Esophagus (tissue), 2 donors: ENCODE results near the gene ABL2. TPM values are rescaled to one million over a fixed set of nuclear protein-coding genes. Genes with fewer than 3 reads are reported as not detected.
"Not testable (repeated sequence)": the region's sequence is repeated elsewhere in the genome, so short reads cannot be mapped to it uniquely, and the experiment has no call there.

Source experiments
- H3K27ac ChIP-seq, 2 donors: one replicate each; pipeline ENCODE4 v1.5.1; 2013; ENCODE audit warnings: low read depth in 2 of 2, mild to moderate bottlenecking in 2 of 2, inconsistent platforms in 1 of 2, low read length in 1 of 2, moderate library complexity in 1 of 2
- H3K27me3 ChIP-seq, 2 donors: one replicate each; pipeline ENCODE4 v1.6.1; 2013; ENCODE audit warnings: low read length in 2 of 2, control low read depth in 1 of 2, mild to moderate bottlenecking in 1 of 2; ENCODE audit not compliant: insufficient read depth in 2 of 2, control insufficient read depth in 1 of 2
- H3K36me3 ChIP-seq, 2 donors: one replicate each; pipeline ENCODE4 v1.6.1; 2013; ENCODE audit warnings: low read length in 1 of 2; ENCODE audit not compliant: control insufficient read depth in 2 of 2, insufficient read depth in 2 of 2
- H3K4me1 ChIP-seq, 2 donors: one replicate each; pipeline ENCODE4 v1.6.1; 2013; ENCODE audit warnings: low read length in 1 of 2; ENCODE audit not compliant: control insufficient read depth in 2 of 2, insufficient read depth in 2 of 2
- H3K4me3 ChIP-seq, 2 donors: one replicate each; pipeline ENCODE4 v1.5.1; 2013; ENCODE audit warnings: low read length in 2 of 2, mild to moderate bottlenecking in 2 of 2, low read depth in 1 of 2, moderate library complexity in 1 of 2
- H3K9me3 ChIP-seq, 2 donors: one replicate each; pipeline ENCODE4 v1.6.1; 2013; ENCODE audit warnings: mild to moderate bottlenecking in 2 of 2, low read depth in 1 of 2, low read length in 1 of 2, moderate library complexity in 1 of 2; ENCODE audit not compliant: control insufficient read depth in 2 of 2, insufficient read depth in 1 of 2
- WGBS, 2 donors: extraction: QIAGEN DNeasy Blood & Tissue Kit; methylation state at CpG; one replicate each; pipeline ENCODE4 v1.1.7; 2013; 5-methylcytosine and 5-hydroxymethylcytosine counted together
- polyA plus RNA-seq, 2 donors: library from polyadenylated mRNA; stranded (reverse); fragments of 200-250 nt; gene quantifications; one replicate each; pipeline ENCODE4 v1.2.3, GENCODE V29; 2013
- donor health status: healthy with polysubstance abuse.
- donor health status: Bipolar disorder and iron deficiency.

Gene ABL2
- polyA plus RNA-seq, 2 donors, result 1.1 to 1.6 TPM

DNA sequence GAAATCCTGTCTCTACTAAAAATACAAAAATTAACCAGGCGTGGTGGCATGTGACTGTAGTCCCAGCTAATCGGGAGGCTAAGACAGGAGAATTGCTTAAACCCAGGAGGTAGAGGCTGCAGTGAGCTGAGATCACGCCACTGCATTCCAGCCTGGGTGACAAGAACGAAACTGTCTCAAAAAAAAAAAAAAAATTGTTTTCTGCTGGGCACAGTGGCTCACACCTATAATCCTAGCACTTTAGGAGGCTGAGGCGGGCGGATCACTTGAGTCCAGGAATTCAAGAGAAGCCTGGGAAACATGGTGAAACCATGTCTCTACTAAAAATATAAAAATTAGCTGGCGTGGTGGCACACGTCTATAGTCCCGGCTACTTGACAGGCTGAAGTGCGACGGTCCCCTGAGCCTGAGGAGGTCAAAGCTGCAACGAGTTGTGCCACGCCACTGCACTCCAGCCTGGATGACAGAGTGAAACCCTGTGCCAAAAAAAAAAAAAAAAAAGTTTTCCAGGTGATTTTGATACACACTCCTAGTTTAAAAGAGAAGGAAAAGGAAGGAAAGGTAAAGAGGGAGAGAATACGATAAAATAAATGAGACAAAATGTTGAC, 31.7 kb downstream of the ABL2 start:
- H3K27me3 ChIP-seq, result no peaks in the 10 kb centered on the region
- H3K36me3 ChIP-seq, result no peaks in the 10 kb centered on the region
- H3K4me1 ChIP-seq, result no peaks in the 10 kb centered on the region
- no peak overlapping the region for H3K27ac ChIP-seq
- 91 to 93% methylated on average over 14 of the region's 14 CpGs for WGBS, 2 donors
- H3K9me3 ChIP-seq, result no peaks in the 10 kb centered on the region
- H3K4me3 ChIP-seq, result no peak overlapping the region

DNA sequence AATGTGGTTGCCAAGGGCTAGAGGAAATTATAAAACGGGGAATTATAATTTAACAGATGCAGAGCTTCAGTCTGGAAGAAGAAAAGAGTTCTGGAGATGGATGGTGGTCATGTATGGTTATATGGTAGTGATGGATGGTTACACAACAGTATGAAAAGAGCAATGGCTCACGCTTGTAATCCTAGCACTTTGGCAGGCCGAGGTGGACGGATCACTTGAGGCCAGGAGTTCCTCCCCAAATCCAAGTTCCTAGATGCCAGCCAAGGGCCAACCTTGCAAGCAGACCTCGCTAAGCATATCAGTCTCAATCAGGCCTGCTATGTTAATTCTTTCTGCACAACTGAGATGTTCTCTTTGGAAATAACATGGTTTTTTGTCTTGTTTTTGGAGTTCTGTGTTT, 33.6 kb downstream of the ABL2 start:
- not testable (repeated sequence) for H3K27me3 ChIP-seq, H3K4me3 ChIP-seq, H3K4me1 ChIP-seq, H3K9me3 ChIP-seq, H3K27ac ChIP-seq, H3K36me3 ChIP-seq
- 92% methylated on average over 5 of the region's 5 CpGs for WGBS, 2 donors

DNA sequence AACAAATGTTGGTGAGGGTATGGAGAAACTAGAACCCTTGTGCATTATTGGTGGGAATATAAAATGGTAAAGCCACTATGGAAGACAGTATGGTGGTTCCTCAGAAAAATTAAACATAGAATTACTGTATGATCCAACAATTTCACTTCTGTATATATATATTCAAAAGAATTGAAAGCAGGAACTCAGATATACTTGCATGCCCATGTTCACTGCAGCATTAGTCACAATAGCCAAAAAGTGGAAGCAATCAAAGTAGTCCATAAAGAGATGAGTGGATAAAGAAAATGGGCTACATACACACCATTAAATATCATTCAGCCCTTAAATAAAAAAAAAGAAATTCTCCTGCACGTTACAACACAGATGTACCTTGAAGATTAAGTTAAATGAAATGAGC, 34.1 kb downstream of the ABL2 start:
- 89 to 92% methylated on average over 1 of the region's 1 CpG for WGBS, 2 donors
- Histone ChIP-seq H3K4me3 (no peak overlapping the region), H3K36me3 (no peaks in the 10 kb centered on the region), H3K27ac (no peak overlapping the region), H3K4me1 (no peaks in the 10 kb centered on the region), H3K9me3 (no peaks in the 10 kb centered on the region), H3K27me3 (no peaks in the 10 kb centered on the region)

DNA sequence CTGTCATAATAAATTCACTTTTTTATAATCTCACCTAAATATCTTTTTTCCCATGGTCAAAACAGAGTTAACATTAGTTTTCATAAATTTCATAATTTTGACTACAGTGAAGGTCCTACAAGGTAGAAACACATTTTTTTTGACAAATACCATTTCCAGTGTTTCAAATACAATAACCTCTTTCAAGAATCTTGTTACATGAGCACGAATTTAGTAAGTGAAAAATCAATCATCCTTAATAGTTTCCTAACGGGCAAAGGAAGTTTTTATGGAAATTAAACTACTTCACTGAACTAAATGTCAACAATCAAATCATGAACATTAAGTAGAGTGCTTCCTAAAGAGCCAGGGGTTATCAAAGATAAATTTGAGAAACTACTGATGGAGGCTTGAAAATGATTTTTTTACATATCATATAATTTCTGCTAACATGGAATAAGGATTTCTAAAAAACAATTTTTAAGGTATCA, 35.4 kb downstream of the ABL2 start:
- Histone ChIP-seq H3K27me3 (no peaks in the 10 kb centered on the region), H3K4me1 (no peaks in the 10 kb centered on the region), H3K4me3 (no peak overlapping the region), H3K27ac (no peak overlapping the region), H3K9me3 (no peaks in the 10 kb centered on the region), H3K36me3 (no peaks in the 10 kb centered on the region)
- WGBS, 2 donors, result 54 to 66% methylated on average over 2 of the region's 2 CpGs

DNA sequence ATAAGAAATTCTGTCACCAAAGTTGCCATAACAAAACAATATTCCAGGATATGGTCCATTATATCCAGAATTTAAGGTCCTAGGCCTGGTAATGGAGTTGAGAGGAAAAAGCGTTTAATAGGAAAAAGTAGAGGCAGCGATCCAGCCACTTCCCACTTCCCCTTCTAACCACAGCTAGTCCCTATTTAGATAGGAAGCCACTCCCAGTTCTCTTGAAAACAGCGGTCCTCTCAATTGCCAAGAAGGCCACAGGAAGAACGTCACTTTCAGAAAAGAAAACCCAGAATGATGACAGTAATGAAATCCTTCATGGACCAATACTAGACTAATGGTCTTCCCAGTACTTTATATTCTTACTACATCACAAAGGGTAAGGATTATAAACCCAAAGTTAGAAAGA, 38.6 kb downstream of the ABL2 start:
- no peak overlapping the region for H3K27ac ChIP-seq
- WGBS, 2 donors, result 63 to 72% methylated on average over 4 of the region's 4 CpGs

DNA sequence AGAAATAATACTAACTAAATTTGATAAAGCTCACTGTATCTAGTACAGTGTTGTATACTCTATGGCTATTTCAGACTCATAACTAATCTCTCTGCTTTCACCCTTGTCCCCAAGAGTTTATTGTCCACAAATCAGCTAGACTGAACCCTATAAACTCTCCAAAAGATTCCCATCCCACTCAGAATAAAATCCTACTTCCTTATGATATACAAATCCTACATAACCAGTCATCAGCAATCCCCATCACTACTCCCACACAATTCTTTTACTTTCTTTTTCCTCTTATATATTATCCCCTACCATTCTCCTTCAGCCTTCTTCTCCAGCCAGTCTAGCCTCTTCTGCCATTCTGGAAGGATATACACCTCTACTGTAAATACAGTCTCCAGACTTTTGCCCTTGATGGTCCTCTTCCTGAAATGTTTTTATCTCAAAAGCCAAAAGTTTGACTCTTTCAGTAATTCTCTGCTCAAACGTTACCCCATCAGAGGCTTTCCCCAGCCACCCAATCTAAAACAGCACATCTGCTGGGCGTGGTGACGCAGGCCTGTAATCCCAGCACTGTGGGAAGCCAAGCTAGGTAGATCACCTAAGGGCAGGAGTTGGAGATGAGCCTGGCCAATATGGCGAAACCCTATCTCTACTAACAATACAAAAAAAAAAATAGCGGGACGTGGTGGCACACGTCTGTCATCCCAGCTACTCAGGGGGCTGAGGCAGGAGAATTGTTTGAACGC, 41.6 kb downstream of the ABL2 start:
- H3K27ac ChIP-seq, result no peak overlapping the region
- no peaks in the 10 kb centered on the region for H3K9me3 ChIP-seq
- H3K4me1 ChIP-seq, result no peaks in the 10 kb centered on the region
- 86 to 87% methylated on average over 8 of the region's 8 CpGs for whole genome bisulfite sequencing, 2 donors
- H3K4me3 ChIP-seq, result no peak overlapping the region
- no peaks in the 10 kb centered on the region for H3K27me3 ChIP-seq
- H3K36me3 ChIP-seq, result no peaks in the 10 kb centered on the region

More for the DNA sequence above, 38.6 kb downstream of the ABL2 start:
- no peaks in the 10 kb centered on the region for H3K4me1 ChIP-seq
- no peak overlapping the region for H3K4me3 ChIP-seq
- no peaks in the 10 kb centered on the region for H3K9me3 ChIP-seq
- H3K27me3 ChIP-seq, result no peaks in the 10 kb centered on the region
- H3K36me3 ChIP-seq, result no peaks in the 10 kb centered on the region

DNA sequence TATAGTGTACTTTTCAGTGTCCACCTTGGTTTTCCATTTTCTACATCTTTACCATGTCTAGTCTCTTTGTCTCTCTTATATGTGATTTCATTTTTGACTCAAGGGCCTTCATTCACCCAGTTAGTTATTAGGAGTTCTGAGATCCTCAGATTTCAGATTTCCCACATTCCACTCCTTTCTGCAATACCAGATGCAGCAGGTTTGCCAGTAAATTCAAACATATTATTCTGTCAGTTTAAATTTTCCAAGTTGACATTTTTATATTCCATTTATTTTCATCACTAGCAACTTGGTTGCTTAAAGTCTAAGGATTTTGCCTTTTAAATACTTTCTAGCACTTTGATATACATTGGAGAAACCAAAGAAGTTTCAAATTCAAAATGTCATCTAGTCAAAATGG, 42.4 kb downstream of the ABL2 start:
- H3K27ac ChIP-seq, result no peak overlapping the region
- H3K27me3 ChIP-seq, result no peaks in the 10 kb centered on the region
- no peak overlapping the region for H3K4me3 ChIP-seq
- no peaks in the 10 kb centered on the region for H3K36me3 ChIP-seq
- no peaks in the 10 kb centered on the region for H3K4me1 ChIP-seq
- no peaks in the 10 kb centered on the region for H3K9me3 ChIP-seq

DNA sequence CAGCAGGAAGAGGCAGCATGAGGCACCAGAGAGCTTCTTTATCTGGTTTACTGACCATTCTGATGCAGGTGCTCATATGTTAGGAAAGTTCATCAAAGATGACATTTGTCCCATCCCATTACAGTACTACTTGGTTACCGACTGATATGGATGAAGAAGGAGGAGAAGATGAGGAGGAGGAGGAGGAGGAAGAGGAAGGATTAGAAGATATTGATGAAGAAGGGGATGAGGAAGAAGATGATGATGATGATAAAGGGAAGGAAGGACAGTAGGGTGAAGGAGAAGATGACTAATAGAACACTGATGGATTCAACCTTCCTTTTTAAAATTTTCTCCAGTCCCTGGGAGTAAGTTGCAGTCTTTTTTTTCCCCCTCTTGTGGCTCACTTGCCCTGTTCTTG, 45.1 kb downstream of the ABL2 start:
- H3K9me3 ChIP-seq, result no peaks in the 10 kb centered on the region
- WGBS, 2 donors, result 94 to 96% methylated on average over 1 of the region's 1 CpG
- no peak overlapping the region for H3K4me3 ChIP-seq
- no peaks in the 10 kb centered on the region for H3K36me3 ChIP-seq
- no peaks in the 10 kb centered on the region for H3K27me3 ChIP-seq
- H3K4me1 ChIP-seq, result no peaks in the 10 kb centered on the region
- no peak overlapping the region for H3K27ac ChIP-seq

DNA sequence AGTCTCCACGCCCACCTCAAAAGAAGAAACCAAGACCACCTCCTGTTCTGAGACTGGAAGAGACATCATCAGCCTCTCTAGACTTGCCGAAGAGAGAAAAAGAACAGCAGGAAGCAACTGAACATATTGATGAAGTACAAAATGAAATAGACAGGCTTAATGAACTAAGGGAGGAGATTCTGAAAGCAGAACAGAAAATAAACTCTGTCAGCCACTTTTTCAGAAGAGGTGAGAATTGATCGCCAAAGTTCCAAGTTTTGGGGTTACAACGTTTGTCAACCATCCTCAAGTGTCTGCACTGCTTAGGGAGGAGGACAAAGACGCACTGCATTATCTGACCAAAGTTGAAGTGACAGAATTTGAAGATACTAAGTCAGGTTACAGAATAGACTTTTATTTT, 45.6 kb downstream of the ABL2 start:
- H3K27me3 ChIP-seq, result no peaks in the 10 kb centered on the region
- no peaks in the 10 kb centered on the region for H3K36me3 ChIP-seq
- H3K27ac ChIP-seq, result no peak overlapping the region
- no peaks in the 10 kb centered on the region for H3K4me1 ChIP-seq
- H3K9me3 ChIP-seq, result no peaks in the 10 kb centered on the region
- no peak overlapping the region for H3K4me3 ChIP-seq
- 90 to 93% methylated on average over 5 of the region's 5 CpGs for WGBS, 2 donors

DNA sequence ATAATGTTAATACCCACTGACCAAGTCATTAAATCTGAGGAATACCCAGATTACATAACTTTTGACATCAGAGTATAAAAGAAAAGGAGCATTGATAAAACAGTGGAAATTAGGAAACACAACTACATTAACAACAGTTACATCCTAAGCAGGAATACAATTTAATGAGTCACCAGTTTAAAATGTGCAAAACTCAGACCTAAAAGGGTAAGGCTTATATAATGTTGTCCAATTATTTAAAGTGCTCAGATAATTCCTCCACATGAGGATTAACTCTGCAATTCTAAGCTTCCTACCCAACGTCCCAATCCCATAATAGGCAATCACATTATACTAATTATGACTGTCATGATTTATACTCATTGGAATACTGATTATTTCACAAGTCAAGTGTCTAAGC, 50.5 kb downstream of the ABL2 start:
- Histone ChIP-seq H3K27me3 (no peaks in the 10 kb centered on the region), H3K36me3 (no peaks in the 10 kb centered on the region), H3K9me3 (no peaks in the 10 kb centered on the region), H3K4me1 (no peaks in the 10 kb centered on the region), H3K27ac (no peak overlapping the region), H3K4me3 (no peak overlapping the region)
- 38 to 39% methylated on average over 1 of the region's 1 CpG for WGBS, 2 donors
